Glutamatergic neuron (in vitro differentiated cells): Measurements from ENCODE around the gene ANKRD45. TPM values are rescaled to one million over a fixed set of nuclear protein-coding genes. Genes with fewer than 3 reads are reported as not detected.

ENCODE experiments used
- DNase-seq: peaks from one replicate; pipeline ENCODE4 v3.0.0; 2022
- H3K27ac Mint-ChIP-seq: one replicate; pipeline ENCODE4 v1.8.0; 2020; ENCODE audit warnings: mild to moderate bottlenecking, mixed read lengths, inconsistent platforms; ENCODE audit not compliant: unreplicated experiment
- H3K27me3 Mint-ChIP-seq: one replicate; pipeline ENCODE4 v1.8.0; 2020; ENCODE audit warnings: mild to moderate bottlenecking, moderate library complexity, mixed read lengths, inconsistent platforms; ENCODE audit not compliant: unreplicated experiment
- H3K36me3 Mint-ChIP-seq: one replicate; pipeline ENCODE4 v1.8.0; 2020; ENCODE audit warnings: mild to moderate bottlenecking, mixed read lengths, inconsistent platforms; ENCODE audit not compliant: unreplicated experiment
- H3K4me1 Mint-ChIP-seq: one replicate; pipeline ENCODE4 v1.8.0; 2020; ENCODE audit warnings: mild to moderate bottlenecking, low read depth, mixed read lengths, inconsistent platforms; ENCODE audit not compliant: unreplicated experiment
- H3K4me3 Mint-ChIP-seq: one replicate; pipeline ENCODE4 v1.8.0; 2020; ENCODE audit warnings: mild to moderate bottlenecking, mixed read lengths, inconsistent platforms; ENCODE audit not compliant: unreplicated experiment
- H3K9me3 Mint-ChIP-seq: one replicate; pipeline ENCODE4 v1.8.0; 2020; ENCODE audit warnings: mild to moderate bottlenecking, moderate library complexity, mixed read lengths, inconsistent platforms; ENCODE audit not compliant: unreplicated experiment
- total RNA-seq: library from RNA; stranded (reverse); fragmentation: NEBNext Ultra II Directional; extraction: Animal tissue kit (Norgen Biotek cat#: 25700); gene quantifications from one replicate; pipeline ENCODE4 v1.2.1, GENCODE V29; 2021; ENCODE audit not compliant: unreplicated experiment
- TF ChIP-seq, protein P1 (sequence below): fragments of 200-600 bp; sonication (generic); IDR thresholded peaks from one replicate; pipeline ENCODE4 v1.5.0; 2021; ENCODE audit not compliant: partially characterized antibody, unreplicated experiment

The ANKRD45 gene
- total RNA-seq, 1 donor from 2014 or later, result 4.7 TPM

DNA sequence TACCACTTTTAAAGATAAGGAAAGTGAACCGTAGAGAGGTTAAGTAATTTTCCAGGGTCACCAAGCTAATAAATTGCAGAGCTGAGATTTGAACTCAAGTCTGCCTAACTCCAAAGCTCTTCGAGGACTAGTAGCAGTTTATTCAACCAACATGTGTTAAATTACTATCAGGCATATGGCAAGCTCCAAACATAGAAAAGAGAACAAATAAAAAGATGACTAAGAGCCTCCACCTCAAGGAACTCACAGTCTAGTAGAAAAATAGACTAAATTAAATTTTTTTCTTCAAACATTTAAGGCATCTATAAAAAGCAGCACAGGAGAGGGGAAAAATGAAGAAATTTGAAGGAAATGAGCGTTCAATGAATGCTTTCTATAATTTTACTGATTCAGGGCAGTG is 89.0 kb downstream of the ANKRD45 start:
- no peaks in the 10 kb centered on the region for H3K4me1 Mint-ChIP-seq

DNA sequence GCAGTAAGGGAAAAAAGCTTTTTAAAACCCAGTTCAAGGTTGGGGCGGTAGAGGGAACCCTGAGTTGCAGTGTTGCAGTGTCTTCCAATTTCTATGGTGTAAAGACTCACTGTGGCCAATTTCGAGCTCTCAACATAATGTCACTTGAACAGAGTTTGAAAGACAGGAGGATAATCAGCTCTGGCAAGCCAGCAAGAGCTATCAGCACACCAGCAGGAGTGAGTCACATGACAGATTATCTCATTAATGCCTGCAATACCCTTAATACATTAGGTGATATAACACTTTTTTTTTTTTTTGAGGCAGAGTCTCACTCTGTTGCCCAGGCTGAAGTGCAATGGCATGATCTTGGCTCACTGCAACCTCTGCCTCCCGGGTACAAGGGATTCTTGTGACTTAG is 89.6 kb downstream of the ANKRD45 start:
- DNase-seq, result no peak
- TF ChIP-seq, protein P1, sequence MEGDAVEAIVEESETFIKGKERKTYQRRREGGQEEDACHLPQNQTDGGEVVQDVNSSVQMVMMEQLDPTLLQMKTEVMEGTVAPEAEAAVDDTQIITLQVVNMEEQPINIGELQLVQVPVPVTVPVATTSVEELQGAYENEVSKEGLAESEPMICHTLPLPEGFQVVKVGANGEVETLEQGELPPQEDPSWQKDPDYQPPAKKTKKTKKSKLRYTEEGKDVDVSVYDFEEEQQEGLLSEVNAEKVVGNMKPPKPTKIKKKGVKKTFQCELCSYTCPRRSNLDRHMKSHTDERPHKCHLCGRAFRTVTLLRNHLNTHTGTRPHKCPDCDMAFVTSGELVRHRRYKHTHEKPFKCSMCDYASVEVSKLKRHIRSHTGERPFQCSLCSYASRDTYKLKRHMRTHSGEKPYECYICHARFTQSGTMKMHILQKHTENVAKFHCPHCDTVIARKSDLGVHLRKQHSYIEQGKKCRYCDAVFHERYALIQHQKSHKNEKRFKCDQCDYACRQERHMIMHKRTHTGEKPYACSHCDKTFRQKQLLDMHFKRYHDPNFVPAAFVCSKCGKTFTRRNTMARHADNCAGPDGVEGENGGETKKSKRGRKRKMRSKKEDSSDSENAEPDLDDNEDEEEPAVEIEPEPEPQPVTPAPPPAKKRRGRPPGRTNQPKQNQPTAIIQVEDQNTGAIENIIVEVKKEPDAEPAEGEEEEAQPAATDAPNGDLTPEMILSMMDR, result no peak
- Mint-ChIP-seq H3K4me1 (no peaks in the 10 kb centered on the region), H3K4me3 (no peak overlapping the region), H3K27me3 (peaks cover 2% of the 10 kb centered on the region), H3K9me3 (no peaks in the 10 kb centered on the region), H3K27ac (no peak overlapping the region), H3K36me3 (no peaks in the 10 kb centered on the region)

More for the DNA sequence above, 89.0 kb downstream of the ANKRD45 start:
- H3K27me3 Mint-ChIP-seq, result peaks cover 2% of the 10 kb centered on the region
- TF ChIP-seq, protein P1, result no peak
- H3K27ac Mint-ChIP-seq, result no peak overlapping the region
- no peak for DNase-seq
- no peak overlapping the region for H3K4me3 Mint-ChIP-seq
- no peaks in the 10 kb centered on the region for H3K9me3 Mint-ChIP-seq
- H3K36me3 Mint-ChIP-seq, result no peaks in the 10 kb centered on the region

DNA sequence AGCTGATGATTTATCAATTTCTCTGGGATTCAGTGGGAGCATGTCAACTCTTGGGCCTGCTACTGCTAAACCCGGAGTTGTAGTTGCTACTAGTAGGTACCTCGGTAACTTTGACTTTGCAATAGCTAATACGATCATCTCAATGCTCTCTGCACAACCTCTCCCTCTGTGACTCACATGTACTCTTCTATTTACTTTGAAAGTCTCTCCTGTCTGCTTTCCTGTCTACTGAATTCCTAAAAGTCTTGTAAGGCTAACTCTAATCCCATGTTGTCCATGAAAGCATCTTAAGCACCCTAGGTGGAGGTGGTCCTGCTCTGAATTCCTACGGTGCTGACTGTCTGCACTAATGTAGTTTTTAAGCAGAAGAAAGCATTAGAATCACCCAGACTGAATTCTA is 96.1 kb downstream of the ANKRD45 start:
- Mint-ChIP-seq H3K27me3 (peaks cover 2% of the 10 kb centered on the region), H3K4me1 (no peaks in the 10 kb centered on the region), H3K9me3 (no peaks in the 10 kb centered on the region), H3K36me3 (no peaks in the 10 kb centered on the region), H3K27ac (no peak overlapping the region), H3K4me3 (no peak overlapping the region)
- DNase-seq, result no peak
- TF ChIP-seq, protein P1, result no peak

DNA sequence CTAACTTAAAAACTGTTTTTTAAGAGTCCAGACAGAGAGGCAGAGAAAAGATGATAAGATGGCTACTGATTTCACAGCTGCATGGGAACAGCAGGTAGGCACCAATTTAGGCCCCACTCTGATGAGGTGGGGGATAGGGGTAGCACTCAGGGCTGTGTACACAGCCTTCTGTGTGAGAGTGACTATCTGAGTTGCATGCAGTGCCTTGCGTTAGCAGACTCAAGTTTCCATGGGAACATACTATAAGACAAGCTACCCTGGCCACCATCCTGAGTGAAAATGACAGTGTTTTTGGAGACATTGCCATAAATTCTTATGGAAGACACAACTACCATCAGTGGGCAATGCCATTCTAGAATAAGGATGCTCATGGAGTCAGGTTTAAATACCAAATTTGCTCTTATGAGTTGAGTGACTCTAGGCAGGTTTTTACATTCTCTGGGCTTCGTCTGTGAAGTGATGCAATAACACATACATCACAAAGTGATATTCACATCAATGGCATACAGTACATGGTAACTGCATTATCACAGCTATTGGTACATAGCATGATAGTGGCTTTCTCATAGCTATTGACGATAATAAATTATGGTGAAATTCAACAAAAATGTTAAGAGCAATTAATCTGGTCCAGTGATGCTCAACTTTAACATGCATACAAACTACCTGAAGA is 97.3 kb downstream of the ANKRD45 start:
- no peak for DNase-seq
- H3K9me3 Mint-ChIP-seq, result no peaks in the 10 kb centered on the region
- no peaks in the 10 kb centered on the region for H3K36me3 Mint-ChIP-seq
- H3K4me1 Mint-ChIP-seq, result no peaks in the 10 kb centered on the region
- H3K27me3 Mint-ChIP-seq, result no peaks in the 10 kb centered on the region
- H3K4me3 Mint-ChIP-seq, result no peak overlapping the region
- H3K27ac Mint-ChIP-seq, result no peak overlapping the region
- TF ChIP-seq, protein P1, result no peak

DNA sequence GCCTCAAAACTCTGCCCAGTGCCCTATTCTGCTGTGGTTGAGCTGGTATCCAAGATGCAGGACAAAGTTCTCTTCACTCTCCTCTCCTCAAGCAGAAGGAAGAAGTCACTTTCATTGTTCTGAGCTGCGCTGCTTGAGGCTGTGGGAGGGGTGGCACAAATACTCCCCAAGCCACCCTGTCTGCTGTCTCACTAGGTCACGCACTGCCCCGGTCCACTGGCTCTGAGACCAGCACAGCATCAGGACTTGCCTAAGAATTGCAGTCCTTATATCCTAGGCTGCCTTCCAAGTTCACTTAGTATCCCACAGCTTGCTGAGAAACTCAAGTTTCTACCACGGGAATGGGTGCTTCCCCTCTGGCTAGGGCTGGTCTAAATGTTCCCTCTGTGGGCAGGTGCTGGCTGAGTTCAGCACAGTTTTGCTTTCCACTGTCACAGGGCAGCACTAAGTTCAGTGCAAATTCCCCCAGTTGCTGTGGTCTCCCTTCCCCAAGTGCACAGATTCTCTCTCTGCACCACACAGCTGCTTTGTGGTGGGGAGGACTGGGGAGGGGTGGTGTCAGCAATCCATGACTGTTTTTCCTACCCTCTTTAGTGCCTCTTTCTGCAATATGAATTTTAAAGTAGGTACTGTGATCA is 99.2 kb downstream of the ANKRD45 start:
- Mint-ChIP-seq H3K4me3 (no peak overlapping the region), H3K9me3 (no peaks in the 10 kb centered on the region), H3K4me1 (no peaks in the 10 kb centered on the region), H3K36me3 (no peaks in the 10 kb centered on the region), H3K27ac (no peak overlapping the region), H3K27me3 (no peaks in the 10 kb centered on the region)
- TF ChIP-seq, protein P1, result no peak
- DNase-seq, result no peak
